ENCODE results near the gene NCAPG2.
"Not testable (repeated sequence)": the region's sequence is repeated elsewhere in the genome, so short reads cannot be mapped to it uniquely, and the experiment has no call there.

The NCAPG2 gene

GRCh38 chr7:158706710-158707590 lies 2.3 kb upstream of the NCAPG2 start:
- no peak for DNase-seq (ENCODE audit: low read depth in 2 of 2)

GRCh38 chr7:158706273-158706704 lies 1.7 kb upstream of the NCAPG2 start:
- DNase-seq (ENCODE audit: low read depth in 2 of 2) = no peak

- DNase-seq (ENCODE audit: low read depth in 2 of 2) = no peak
These were observed 738 bp upstream of the NCAPG2 start for GRCh38 chr7:158705234-158705850.

- DNase-seq (ENCODE audit: low read depth in 2 of 2) = not testable (repeated sequence)
These were observed 703 bp downstream of the NCAPG2 start for GRCh38 chr7:158703679-158704523.

DNA sequence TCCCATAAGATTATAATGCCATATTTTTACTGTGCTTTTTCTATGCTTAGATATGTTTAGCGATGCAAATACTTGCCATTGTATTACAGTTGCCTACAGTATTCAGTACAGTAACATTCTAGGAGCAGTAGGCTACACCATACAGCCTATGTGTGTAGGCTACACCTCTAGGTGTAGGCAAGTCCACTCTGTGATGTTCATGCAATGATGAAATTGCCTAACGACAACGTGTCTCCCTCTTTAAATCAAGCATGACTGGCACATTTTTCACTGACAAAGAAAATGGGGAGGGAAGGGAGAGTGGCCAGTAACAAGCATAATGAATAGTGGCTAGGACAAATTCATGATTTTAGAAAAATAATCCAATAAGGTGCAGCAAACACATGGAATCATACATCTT lies 1.7 kb downstream of the NCAPG2 start:
- DNase-seq (ENCODE audit: low read depth in 2 of 2) = no peak

DNA sequence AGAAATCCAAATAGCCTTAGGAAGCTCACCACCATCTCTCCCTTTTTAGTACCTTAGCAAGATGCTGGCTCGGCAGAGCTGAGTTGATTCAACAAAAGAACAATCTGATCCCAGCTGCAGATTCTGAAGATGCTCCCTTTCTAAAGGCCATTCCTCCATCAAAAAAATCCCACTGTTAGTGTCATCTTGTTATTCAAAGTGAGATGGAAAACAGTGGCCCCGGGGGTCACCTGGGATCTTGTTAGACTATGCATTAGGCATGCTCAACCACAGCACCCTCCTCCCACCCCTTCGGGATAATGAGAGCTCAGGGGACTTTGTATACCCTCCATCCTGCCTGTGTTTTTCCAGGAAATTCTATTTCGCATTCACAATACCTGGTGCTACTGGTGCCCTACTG lies 2.4 kb downstream of the NCAPG2 start:
- DNase-seq (ENCODE audit: low read depth in 2 of 2) = no peak

DNA sequence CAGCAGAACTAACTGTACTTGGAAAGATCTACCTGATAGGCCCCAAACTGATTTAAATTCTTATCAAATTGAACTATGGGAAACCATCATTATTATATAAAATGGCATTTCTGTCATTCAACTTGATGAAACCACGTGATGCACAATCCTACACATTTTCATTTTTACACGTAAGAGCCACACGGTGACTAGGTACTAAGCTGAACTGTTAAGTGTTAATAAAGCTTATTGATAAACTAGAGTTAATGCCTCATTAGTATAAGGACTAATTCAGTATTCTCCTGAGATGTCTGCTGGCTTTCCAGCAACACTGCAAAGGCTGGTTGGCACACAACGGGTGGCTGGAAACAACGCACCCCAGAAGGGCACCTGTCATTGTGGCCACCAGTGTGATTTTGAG lies 4.6 kb downstream of the NCAPG2 start:
- no peak for DNase-seq (ENCODE audit: low read depth in 2 of 2)

DNA sequence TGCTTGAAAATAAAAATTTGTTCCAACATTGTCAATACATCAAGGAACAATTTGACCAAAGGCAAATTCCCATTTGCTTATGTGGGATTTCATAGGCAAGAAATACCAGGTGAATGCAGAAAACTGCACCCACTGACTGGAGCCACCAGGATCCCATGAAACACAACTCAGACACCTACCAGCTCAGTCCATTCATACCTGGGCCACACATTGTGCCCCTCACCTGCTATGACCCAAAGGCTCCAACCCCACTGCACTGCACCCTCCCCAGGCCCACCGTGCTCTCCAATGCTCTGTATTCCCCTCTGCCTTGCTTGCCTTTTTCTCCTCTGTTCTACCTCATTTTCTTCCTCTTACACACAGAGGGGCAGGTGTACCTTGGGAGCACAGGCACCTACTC lies 5.3 kb downstream of the NCAPG2 start:
- DNase-seq (ENCODE audit: low read depth in 2 of 2) = no peak

DNA sequence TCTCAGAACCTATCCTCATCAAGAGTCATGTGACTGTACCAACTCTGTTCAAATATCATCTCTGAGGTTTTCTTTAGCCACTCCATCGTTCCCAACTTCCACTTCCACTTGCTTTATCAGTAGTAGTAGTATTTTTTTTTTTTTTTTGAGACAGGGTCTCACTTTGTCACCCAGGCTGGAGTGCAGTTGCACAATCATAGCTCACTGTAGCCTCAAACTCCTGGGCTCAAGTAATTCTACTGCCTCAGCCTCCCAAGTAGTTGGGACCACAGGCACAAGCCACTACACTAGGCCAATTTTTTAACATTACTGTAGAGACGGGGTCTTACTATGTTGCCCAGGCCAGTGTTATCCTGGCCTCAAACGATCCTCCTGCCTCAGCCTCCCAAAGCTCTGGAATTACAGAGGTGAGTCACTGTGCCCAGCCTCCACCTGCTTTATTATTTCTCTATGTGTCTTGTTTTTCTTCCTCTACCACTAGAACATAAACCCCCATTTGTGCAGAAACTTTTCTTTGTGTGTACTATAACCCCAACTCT lies 5.9 kb downstream of the NCAPG2 start:
- no peak for DNase-seq (ENCODE audit: low read depth in 2 of 2)

- not testable (repeated sequence) for DNase-seq (ENCODE audit: low read depth in 2 of 2)
These were observed 7.0 kb downstream of the NCAPG2 start for GRCh38 chr7:158697597-158697996.

DNA sequence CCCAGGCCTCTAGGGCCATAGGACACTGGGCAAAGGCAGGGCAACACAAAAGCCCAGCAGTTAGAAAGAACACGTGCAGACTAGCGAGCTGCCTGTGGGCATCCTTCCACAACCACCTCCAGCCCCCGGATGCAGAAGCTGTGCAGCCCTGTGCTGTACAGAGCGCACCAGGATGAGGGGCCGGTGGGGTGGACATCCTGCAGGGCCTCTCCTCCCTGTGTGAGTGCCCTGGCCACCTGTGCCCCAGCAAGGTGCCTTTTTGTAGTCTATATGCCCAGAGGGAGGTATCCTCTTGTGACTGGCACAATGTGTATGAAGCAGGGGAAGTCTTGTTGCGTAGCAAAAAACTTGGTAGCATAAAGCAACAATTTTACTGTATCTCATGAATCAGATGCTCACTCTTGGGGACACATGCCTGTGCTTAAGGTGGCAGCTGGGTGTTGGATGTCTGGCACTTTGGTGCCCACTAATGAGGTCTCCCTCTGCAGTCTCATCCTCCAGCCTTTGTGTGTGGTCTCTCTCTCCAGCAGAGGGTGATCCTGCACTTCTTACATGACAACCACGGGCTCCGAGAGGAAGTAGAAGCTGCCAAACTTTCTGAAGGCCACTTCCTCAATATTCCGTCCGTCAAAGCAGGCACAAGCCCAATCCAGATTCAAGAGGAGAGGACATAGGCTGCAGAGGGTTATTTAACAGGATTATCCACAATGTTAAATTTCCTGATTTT lies 8.7 kb downstream of the NCAPG2 start:
- DNase-seq (ENCODE audit: low read depth in 2 of 2) = no peak

GRCh38 chr7:158695056-158695455 lies 9.5 kb downstream of the NCAPG2 start:
- no peak for DNase-seq (ENCODE audit: low read depth in 2 of 2)

GRCh38 chr7:158694650-158695049 lies 10.0 kb downstream of the NCAPG2 start:
- no peak for DNase-seq (ENCODE audit: low read depth in 2 of 2)

- no peak for DNase-seq (ENCODE audit: low read depth in 2 of 2)
These were observed 15.1 kb downstream of the NCAPG2 start for GRCh38 chr7:158689488-158689887.

DNA sequence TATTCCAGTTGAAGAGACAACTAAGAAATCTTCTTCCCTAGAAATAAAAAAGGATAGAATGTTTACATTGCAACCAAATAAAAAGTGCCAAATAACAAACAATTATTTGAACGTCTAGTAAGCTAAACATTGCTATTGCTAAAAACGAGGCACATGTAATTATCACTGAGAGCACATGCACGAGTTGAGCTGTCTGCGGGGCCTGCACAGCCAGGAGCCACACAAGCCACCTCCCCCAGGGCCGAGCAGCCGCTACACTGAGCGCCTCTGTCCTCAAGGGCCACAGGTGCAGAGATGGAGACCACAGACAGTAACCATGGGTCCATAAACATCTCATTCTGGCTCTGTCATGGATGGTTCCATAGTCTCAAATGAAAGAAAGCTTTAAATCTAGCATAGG lies 17.2 kb downstream of the NCAPG2 start:
- no peak for DNase-seq (ENCODE audit: low read depth in 2 of 2)

DNA sequence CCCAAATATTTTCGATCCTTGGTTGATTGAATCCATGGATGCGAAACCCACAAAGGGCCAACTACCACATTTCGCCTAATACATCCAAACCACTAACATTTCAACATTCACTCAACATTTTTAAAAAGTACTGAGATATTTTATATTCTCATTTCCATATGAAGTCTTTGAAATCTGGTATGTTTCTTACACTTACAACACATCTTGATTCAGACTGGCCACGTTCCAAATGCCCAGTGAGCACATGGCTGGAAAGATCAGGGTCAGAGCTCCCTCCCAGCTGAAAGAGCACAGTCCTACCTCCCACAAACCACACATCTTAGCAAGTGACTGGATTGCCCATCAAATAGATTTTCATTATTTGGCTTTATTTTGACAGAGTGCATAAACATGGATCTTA lies 18.9 kb downstream of the NCAPG2 start:
- no peak for DNase-seq (ENCODE audit: low read depth in 2 of 2)

DNA sequence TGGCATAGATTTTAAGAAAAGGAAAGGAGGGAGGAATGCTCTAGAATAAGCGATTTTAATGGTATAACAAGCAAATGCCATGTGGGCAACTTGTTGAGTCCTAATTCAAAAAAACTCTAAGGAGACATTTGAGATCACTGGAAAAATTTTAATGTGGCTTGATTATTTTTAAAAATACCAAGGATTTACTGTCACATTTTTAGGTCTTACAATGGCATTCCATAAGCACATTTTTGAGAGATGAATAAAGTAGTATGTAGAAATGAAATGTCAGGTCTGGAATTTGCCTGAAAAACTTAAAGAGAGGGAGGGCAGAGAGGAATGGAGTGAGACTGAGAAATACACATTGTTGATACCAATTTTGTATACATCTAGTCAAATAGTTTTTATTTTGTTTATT lies 20.3 kb downstream of the NCAPG2 start:
- no peak for DNase-seq (ENCODE audit: low read depth in 2 of 2)

DNA sequence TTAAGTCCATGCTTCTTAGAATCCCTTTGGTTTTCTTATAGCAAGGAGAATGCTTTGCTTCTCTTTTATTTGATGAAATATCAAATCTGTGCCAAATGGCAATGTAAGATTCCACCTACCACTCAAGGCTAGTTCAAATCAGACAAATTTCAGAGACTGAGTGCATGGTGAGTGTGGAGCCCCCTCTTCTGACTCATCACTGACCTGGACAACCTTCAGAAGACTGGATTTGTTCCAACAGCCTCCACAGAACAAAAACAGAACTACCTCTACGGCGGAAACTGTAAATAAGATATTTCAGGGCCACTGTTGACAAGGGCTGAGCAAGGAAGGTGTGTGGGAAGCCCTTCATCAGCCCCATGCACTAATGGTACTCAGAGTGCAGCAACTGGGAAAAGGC lies 21.1 kb downstream of the NCAPG2 start:
- no peak for DNase-seq (ENCODE audit: low read depth in 2 of 2)

- no peak for DNase-seq (ENCODE audit: low read depth in 2 of 2)
These were observed 22.1 kb downstream of the NCAPG2 start for GRCh38 chr7:158682456-158682855.

GRCh38 chr7:158680754-158681153 lies 23.9 kb downstream of the NCAPG2 start:
- DNase-seq (ENCODE audit: low read depth in 2 of 2) = no peak

- DNase-seq (ENCODE audit: low read depth in 2 of 2) = no peak
These were observed 27.7 kb downstream of the NCAPG2 start for GRCh38 chr7:158676906-158677305.

Measured in stimulated activated CD8-positive, alpha-beta memory T cell treated with anti-CD3 and anti-CD28 coated beads, Interleukin-2, amount 100 ng/mL, for 48 hours (primary cell).